ENCODE results near the gene TRIM33.
A peak's percentile ranks its signal among the peaks of the same experiment; 100 is the strongest.
"Not testable (repeated sequence)": the region's sequence is repeated elsewhere in the genome, so short reads cannot be mapped to it uniquely, and the experiment has no call there.

TRIM33 gene

DNA sequence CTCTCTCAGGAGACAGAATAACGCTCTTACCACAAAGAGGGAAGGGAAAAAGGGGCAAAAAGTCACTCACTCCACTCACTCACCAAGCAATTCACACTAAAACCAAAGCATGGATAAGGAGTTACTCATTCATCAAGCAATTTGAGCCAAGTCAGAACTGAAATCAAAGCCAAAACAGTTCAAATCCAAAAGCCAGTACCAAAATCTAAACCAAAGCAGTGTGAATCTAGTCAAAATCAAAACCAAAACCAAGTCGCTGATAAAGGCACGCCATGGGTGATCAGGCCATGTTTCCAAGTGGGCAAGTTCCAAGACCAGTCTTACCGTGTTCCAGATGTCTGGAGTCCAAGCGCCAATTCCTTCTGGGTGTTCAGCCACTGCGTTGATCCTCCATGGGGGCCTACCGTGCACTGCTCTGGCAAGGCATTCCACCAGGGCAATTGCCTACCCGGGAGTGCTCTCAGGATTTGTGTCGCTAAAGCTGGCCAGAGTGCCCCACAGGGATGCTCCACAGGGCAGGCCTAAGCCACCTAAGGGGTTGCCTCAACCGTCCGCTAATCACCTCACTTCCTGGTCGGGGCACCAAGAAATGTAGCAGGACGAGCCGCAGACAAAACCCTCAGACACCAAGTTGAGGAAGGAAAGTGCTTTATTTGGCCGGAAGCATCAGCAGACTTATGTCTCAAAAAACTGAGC lies 142.3 kb downstream of the TRIM33 start:
- no peaks in the 10 kb centered on the region for H3K27me3 ChIP-seq
- H3K4me3 ChIP-seq (ENCODE audit: low read depth, low read length) = no peak overlapping the region
- no peaks in the 10 kb centered on the region for H3K4me1 ChIP-seq
- no peaks in the 10 kb centered on the region for H3K36me3 ChIP-seq
- no peak for DNase-seq
- TF ChIP-seq, protein P1, sequence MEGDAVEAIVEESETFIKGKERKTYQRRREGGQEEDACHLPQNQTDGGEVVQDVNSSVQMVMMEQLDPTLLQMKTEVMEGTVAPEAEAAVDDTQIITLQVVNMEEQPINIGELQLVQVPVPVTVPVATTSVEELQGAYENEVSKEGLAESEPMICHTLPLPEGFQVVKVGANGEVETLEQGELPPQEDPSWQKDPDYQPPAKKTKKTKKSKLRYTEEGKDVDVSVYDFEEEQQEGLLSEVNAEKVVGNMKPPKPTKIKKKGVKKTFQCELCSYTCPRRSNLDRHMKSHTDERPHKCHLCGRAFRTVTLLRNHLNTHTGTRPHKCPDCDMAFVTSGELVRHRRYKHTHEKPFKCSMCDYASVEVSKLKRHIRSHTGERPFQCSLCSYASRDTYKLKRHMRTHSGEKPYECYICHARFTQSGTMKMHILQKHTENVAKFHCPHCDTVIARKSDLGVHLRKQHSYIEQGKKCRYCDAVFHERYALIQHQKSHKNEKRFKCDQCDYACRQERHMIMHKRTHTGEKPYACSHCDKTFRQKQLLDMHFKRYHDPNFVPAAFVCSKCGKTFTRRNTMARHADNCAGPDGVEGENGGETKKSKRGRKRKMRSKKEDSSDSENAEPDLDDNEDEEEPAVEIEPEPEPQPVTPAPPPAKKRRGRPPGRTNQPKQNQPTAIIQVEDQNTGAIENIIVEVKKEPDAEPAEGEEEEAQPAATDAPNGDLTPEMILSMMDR (IDR thresholded peaks at IDR 0.05; ENCODE audit: low read depth, low read length) = no peak
- H3K9me3 ChIP-seq = no peaks in the 10 kb centered on the region

DNA sequence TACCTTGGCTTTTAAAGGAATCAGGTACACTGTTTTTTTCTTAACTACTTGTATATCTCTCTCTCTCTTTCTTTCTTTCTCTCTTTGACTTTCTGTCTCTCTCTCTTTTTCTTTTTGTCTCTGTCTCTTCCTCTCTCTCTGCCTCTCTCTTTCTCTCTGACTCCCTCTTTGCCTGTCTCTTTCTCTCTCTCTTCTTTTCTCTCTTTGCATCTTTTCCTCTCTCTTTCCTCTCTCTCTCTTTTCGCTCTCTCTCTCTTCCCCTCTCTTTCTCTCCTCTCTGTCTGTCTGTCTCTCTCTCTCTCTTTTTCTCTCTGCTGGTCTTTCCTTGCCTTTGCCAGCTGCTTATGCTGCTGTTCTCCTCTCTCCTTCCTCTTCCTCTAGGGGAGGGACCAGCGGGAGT lies 143.2 kb downstream of the TRIM33 start:
- H3K36me3 ChIP-seq = no peaks in the 10 kb centered on the region
- H3K4me1 ChIP-seq = no peaks in the 10 kb centered on the region
- no peak overlapping the region for H3K4me3 ChIP-seq (ENCODE audit: low read depth, low read length)
- TF ChIP-seq, protein P1 (IDR thresholded peaks at IDR 0.05; ENCODE audit: low read depth, low read length) = no peak
- no peaks in the 10 kb centered on the region for H3K9me3 ChIP-seq
- DNase-seq = no peak
- no peaks in the 10 kb centered on the region for H3K27me3 ChIP-seq

DNA sequence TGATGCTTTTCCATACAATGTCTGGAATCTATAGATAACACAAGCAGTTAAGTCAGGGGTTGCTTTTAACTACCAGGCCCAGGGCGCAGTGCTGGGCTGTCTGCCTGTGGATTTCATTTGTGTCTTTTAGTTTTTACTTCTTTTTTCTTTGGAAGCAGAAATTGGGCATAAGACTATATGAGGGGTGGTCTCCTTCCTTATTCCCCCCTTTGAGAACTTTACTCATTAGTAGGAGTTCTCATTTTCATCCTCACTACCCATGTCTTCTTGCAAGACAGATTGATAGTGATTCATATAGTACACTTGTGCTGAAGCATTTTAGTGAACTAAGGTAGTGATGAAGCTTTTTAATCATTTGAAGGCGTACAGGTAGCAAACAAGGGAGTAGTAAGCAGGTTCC lies 147.8 kb downstream of the TRIM33 start:
- H3K27me3 ChIP-seq; H3K4me1 ChIP-seq; H3K4me3 ChIP-seq (ENCODE audit: low read depth, low read length); H3K9me3 ChIP-seq; DNase-seq; H3K36me3 ChIP-seq: not testable (repeated sequence)

DNA sequence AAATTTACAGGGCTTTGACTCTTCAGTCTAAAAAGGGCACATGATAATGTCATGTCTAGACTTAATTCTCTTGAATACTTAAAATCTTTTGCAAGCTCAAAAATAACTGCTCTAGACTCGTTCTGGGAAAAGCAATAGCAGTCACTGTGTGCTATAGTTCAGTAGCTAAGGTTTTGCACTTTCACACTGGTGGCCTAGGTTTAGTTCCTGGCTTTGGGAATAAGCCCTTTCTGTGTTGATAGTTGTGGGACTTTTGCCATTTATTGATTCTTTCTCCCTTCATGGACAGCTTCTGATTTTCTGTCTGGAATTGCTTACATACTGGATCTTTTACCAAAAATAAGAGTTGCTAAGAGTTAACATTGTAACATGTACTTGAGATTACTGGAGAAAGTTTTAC lies 151.2 kb downstream of the TRIM33 start:
- no peaks in the 10 kb centered on the region for H3K4me1 ChIP-seq
- no peaks in the 10 kb centered on the region for H3K36me3 ChIP-seq
- TF ChIP-seq, protein P1 (IDR thresholded peaks at IDR 0.05; ENCODE audit: low read depth, low read length) = no peak
- no peaks in the 10 kb centered on the region for H3K9me3 ChIP-seq
- H3K4me3 ChIP-seq (ENCODE audit: low read depth, low read length) = no peak overlapping the region
- no peak for DNase-seq
- no peaks in the 10 kb centered on the region; the same call in 1 of the 2 replicates for H3K27me3 ChIP-seq

DNA sequence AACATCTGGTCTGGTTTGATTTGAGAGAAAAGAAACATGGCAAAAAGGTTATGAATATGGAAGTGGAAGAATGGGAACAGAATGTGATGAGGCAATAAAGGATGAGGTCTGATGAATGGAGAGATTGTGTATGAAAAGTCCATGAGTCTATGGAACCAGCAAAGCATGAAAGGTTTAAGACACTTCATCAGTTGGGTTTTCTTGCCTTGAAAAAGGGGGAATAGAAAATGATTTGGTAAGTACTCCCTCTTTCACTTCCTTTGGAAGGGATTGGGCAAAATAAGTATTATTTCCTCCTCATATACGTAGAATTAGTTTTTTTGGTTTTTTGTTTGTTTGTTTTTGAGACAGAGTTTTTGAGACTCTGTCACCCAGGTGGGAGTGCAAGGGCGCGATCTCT lies 155.8 kb downstream of the TRIM33 start:
- TF ChIP-seq, protein P1 (IDR thresholded peaks at IDR 0.05; ENCODE audit: low read depth, low read length) = no peak
- Histone ChIP-seq H3K4me3 (ENCODE audit: low read depth, low read length) (no peak overlapping the region), H3K36me3 (no peaks in the 10 kb centered on the region), H3K9me3 (no peaks in the 10 kb centered on the region), H3K4me1 (no peaks in the 10 kb centered on the region), H3K27me3 (no peaks in the 10 kb centered on the region)
- no peak for DNase-seq

DNA sequence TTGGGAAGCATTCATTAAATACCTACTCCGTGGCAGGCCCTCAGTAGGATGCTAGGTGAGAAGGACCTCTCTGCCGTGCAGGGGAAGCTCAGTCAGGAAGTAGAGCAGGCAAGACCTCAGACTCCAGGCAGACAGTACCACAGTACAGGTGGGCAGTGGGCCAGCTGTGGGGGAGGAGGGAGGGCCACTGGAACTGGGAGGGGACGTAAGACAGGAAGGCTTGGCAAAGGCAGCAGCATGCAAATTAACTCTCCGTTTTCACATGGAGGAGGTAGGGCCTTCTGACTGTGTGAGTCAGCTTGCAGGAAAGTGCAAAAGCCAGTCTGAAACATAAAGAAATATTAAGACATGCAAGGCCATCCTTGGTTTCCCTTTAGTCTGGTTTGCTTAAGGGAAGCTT lies 157.7 kb downstream of the TRIM33 start:
- Histone ChIP-seq H3K9me3 (no peaks in the 10 kb centered on the region), H3K36me3 (no peaks in the 10 kb centered on the region), H3K4me3 (ENCODE audit: low read depth, low read length) (no peak overlapping the region), H3K4me1 (no peaks in the 10 kb centered on the region), H3K27me3 (no peaks in the 10 kb centered on the region)
- TF ChIP-seq, protein P1 (IDR thresholded peaks at IDR 0.05; ENCODE audit: low read depth, low read length) = no peak
- DNase-seq = peak; percentile 54

All from BE2C (cell line).